Activated T-helper 2 cell treated with anti-CD3 and anti-CD28 coated beads, Interferon-gamma antibody, Interleukin-2, Interleukin-4, amounts not matched to agents 10 μg/mL and 5 μg/mL and 100 μg/mL, durations not matched to agents 14 hours and 24 hours and 36 hours (primary cell): ENCODE measurements around the gene DPY19L2. TPM values are rescaled to one million over a fixed set of nuclear protein-coding genes. Genes with fewer than 3 reads are reported as not detected.
"Not testable (repeated sequence)": the region's sequence is repeated elsewhere in the genome, so short reads cannot be mapped to it uniquely, and the experiment has no call there.

Experiments used
- DNase-seq: peaks from one replicate; pipeline ENCODE4 v3.0.0; 2021; ENCODE audit warnings: low spot score
- H3K27ac Mint-ChIP-seq: one replicate; pipeline ENCODE4 v1.8.0; 2021; ENCODE audit warnings: mixed read lengths
- H3K27me3 Mint-ChIP-seq: one replicate; pipeline ENCODE4 v1.8.0; 2021; ENCODE audit warnings: low read depth, mixed read lengths
- H3K36me3 Mint-ChIP-seq: one replicate; pipeline ENCODE4 v1.8.0; 2021; ENCODE audit warnings: low read depth, mixed read lengths
- H3K4me1 Mint-ChIP-seq: one replicate; pipeline ENCODE4 v1.8.0; 2021; ENCODE audit warnings: low read depth, mixed read lengths
- H3K4me3 Mint-ChIP-seq: one replicate; pipeline ENCODE4 v1.8.0; 2021; ENCODE audit warnings: low read depth, mild to moderate bottlenecking, moderate library complexity, mixed read lengths
- H3K9me3 Mint-ChIP-seq: one replicate; pipeline ENCODE4 v1.8.0; 2021; ENCODE audit warnings: mixed read lengths
- intact Hi-C: fragments of 100-400 bp; cut with micrococcal nuclease; formaldehyde crosslinking; loops from one replicate; pipeline ENCODE4 v1.15.1; 2023
- total RNA-seq: library from RNA; stranded (reverse); gene quantifications from 2 replicates; pipeline ENCODE4 v1.2.3, GENCODE V29; 2022

The DPY19L2 gene
- total RNA-seq, 1 donor from 2014 or later = 0.91 TPM

DNA sequence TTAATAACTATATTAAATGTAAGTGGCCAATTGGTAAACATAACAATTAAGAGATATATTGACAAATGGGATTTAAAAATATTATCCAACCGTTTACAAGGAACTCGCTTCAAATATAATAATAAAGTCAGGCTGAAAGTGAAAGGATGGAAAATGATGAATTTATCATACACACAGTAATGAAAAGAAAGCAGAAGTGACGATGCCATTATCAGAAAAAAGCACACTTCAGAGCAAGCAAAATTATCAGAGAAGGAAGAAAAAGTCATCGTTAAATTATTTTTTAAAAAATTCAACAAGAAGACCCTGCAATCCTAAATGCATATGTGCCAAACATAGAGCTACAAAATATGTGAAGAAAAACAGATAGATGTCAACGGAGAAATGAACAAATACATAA is 13.8 kb downstream of the DPY19L2 start:
- H3K27ac Mint-ChIP-seq, H3K4me1 Mint-ChIP-seq, H3K27me3 Mint-ChIP-seq, intact Hi-C loops, DNase-seq, H3K9me3 Mint-ChIP-seq, H3K36me3 Mint-ChIP-seq, H3K4me3 Mint-ChIP-seq: not testable (repeated sequence)

DNA sequence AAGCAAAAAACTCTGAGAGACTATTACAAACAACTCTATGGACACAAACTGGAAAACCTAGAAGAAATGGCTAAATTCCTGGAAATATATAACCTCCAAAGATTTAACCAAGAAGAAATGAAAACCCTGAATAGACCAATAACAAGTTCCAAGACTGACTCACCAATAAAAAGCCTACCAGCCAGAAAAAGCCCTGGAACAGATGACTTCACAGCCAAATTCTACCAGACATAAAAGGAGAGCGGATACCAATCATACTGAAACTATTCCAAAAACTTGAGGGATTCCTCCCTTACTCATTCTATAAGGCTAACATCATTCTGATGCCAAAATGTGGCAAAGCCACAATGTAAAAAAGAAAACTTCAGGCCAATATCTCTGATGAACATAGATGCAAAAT is 18.8 kb downstream of the DPY19L2 start:
- H3K36me3 Mint-ChIP-seq, H3K4me1 Mint-ChIP-seq, DNase-seq, H3K4me3 Mint-ChIP-seq, H3K9me3 Mint-ChIP-seq, intact Hi-C loops, H3K27ac Mint-ChIP-seq, H3K27me3 Mint-ChIP-seq: not testable (repeated sequence)

GRCh38 chr12:63643381-63644140 is 24.7 kb downstream of the DPY19L2 start:
- H3K9me3 Mint-ChIP-seq, H3K27ac Mint-ChIP-seq, H3K4me1 Mint-ChIP-seq, H3K4me3 Mint-ChIP-seq, DNase-seq, H3K36me3 Mint-ChIP-seq, H3K27me3 Mint-ChIP-seq, intact Hi-C loops: not testable (repeated sequence)

DNA sequence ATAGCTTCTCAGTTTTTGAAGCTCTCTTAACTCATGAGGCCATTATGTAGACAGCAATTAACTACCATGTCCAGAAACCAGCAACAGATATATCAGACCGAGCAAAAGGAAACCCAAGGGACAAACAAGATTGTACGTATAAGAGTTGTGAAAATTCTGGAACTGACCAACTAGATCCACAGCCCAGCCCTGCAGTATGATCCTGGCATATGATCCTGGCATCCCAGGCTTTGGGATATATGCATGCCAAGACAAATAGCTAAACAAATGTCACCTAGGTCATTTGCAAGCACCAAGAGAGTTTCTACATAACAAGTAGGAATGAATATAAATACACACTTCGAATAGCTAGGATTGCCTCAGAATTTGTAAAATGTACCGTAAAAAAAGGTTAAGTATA is 44.0 kb downstream of the DPY19L2 start:
- intact Hi-C loops, H3K9me3 Mint-ChIP-seq, H3K27ac Mint-ChIP-seq: not testable (repeated sequence)

DNA sequence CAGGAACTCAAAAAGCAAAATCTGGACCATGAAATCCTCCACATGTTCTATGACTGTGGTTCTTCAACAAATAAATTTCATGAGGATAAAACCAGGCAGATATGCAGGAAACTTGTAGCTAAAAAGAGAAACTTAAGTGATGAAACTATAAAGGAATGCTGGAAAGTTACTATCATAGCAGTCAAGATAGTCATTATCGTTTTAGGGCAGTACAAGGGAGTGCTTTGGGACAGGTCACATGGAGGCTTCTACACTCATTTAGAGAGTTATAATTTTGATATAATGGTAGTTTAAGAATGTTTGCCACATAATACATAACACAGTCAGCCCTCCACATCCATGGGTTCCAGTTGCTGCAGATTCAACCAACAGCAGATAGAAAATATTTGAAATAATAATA is 52.7 kb downstream of the DPY19L2 start:
- H3K27me3 Mint-ChIP-seq, H3K4me1 Mint-ChIP-seq, DNase-seq, H3K4me3 Mint-ChIP-seq, H3K9me3 Mint-ChIP-seq, intact Hi-C loops, H3K27ac Mint-ChIP-seq, H3K36me3 Mint-ChIP-seq: not testable (repeated sequence)

More for the DNA sequence above, 44.0 kb downstream of the DPY19L2 start:
- H3K36me3 Mint-ChIP-seq, DNase-seq, H3K4me1 Mint-ChIP-seq, H3K4me3 Mint-ChIP-seq, H3K27me3 Mint-ChIP-seq: not testable (repeated sequence)

GRCh38 chr12:63611285-63611684 is 57.0 kb downstream of the DPY19L2 start:
- H3K27me3 Mint-ChIP-seq, H3K36me3 Mint-ChIP-seq, intact Hi-C loops, H3K27ac Mint-ChIP-seq, H3K9me3 Mint-ChIP-seq, H3K4me3 Mint-ChIP-seq, H3K4me1 Mint-ChIP-seq, DNase-seq: not testable (repeated sequence)

GRCh38 chr12:63609281-63609680 is 59.0 kb downstream of the DPY19L2 start:
- intact Hi-C loops, H3K4me3 Mint-ChIP-seq, H3K9me3 Mint-ChIP-seq, H3K4me1 Mint-ChIP-seq, H3K36me3 Mint-ChIP-seq, DNase-seq, H3K27me3 Mint-ChIP-seq, H3K27ac Mint-ChIP-seq: not testable (repeated sequence)

- H3K4me1 Mint-ChIP-seq, H3K4me3 Mint-ChIP-seq, intact Hi-C loops, H3K36me3 Mint-ChIP-seq, H3K27me3 Mint-ChIP-seq, DNase-seq, H3K9me3 Mint-ChIP-seq, H3K27ac Mint-ChIP-seq: not testable (repeated sequence)
Measured at GRCh38 chr12:63604985-63605384, 63.3 kb downstream of the DPY19L2 start.

GRCh38 chr12:63594828-63595227 is 73.5 kb downstream of the DPY19L2 start:
- H3K27me3 Mint-ChIP-seq, intact Hi-C loops, H3K27ac Mint-ChIP-seq: not testable (repeated sequence)

GRCh38 chr12:63584426-63584825 is 83.9 kb downstream of the DPY19L2 start:
- H3K36me3 Mint-ChIP-seq, H3K9me3 Mint-ChIP-seq, H3K4me3 Mint-ChIP-seq, intact Hi-C loops, H3K4me1 Mint-ChIP-seq, DNase-seq, H3K27me3 Mint-ChIP-seq, H3K27ac Mint-ChIP-seq: not testable (repeated sequence)

More at GRCh38 chr12:63594828-63595227, 73.5 kb downstream of the DPY19L2 start:
- H3K4me3 Mint-ChIP-seq, H3K4me1 Mint-ChIP-seq, DNase-seq, H3K9me3 Mint-ChIP-seq, H3K36me3 Mint-ChIP-seq: not testable (repeated sequence)

DNA sequence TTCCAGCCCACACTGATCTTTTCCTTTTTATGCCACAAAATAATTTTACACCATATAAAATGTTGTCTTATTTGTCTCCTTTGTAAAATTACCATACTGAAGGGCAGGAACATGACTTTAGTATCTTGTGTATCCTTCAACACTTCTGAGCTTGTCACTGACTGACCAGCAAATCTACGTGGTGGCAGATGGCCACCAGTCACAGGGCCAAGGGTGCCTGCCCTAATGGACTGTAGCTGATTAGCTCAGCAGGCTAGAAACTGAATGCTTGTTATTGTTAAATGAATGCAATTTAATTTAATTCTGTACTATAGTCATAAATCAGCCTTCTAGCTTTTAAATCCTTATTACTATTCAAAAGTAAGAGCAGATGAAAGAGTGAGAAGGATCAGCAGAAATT is 85.0 kb downstream of the DPY19L2 start:
- H3K9me3 Mint-ChIP-seq, intact Hi-C loops: not testable (repeated sequence)

GRCh38 chr12:63577631-63578030 is 90.7 kb downstream of the DPY19L2 start:
- H3K36me3 Mint-ChIP-seq, H3K27me3 Mint-ChIP-seq, H3K27ac Mint-ChIP-seq, intact Hi-C loops, DNase-seq, H3K4me1 Mint-ChIP-seq, H3K4me3 Mint-ChIP-seq, H3K9me3 Mint-ChIP-seq: not testable (repeated sequence)

More for the DNA sequence above, 85.0 kb downstream of the DPY19L2 start:
- DNase-seq, H3K27ac Mint-ChIP-seq, H3K36me3 Mint-ChIP-seq, H3K4me3 Mint-ChIP-seq, H3K4me1 Mint-ChIP-seq, H3K27me3 Mint-ChIP-seq: not testable (repeated sequence)

- H3K27ac Mint-ChIP-seq, H3K9me3 Mint-ChIP-seq, H3K27me3 Mint-ChIP-seq, H3K4me3 Mint-ChIP-seq, DNase-seq, H3K36me3 Mint-ChIP-seq, intact Hi-C loops, H3K4me1 Mint-ChIP-seq: not testable (repeated sequence)
Measured at GRCh38 chr12:63572038-63572437, 96.3 kb downstream of the DPY19L2 start.

- H3K9me3 Mint-ChIP-seq, H3K4me1 Mint-ChIP-seq, DNase-seq, H3K36me3 Mint-ChIP-seq, intact Hi-C loops, H3K27me3 Mint-ChIP-seq, H3K27ac Mint-ChIP-seq, H3K4me3 Mint-ChIP-seq: not testable (repeated sequence)
Measured at GRCh38 chr12:63558445-63558844, 109.8 kb downstream of the DPY19L2 start.
